GM12875 (cell line): ENCODE data around the gene ANKRD40CL.

Source experiments
- H3K4me3 ChIP-seq: one replicate; pipeline ENCODE4 v1.5.1; 2011; ENCODE audit warnings: low read depth, low read length, control low read depth
- TF ChIP-seq, protein P1 (sequence below): IDR thresholded peaks from 2 replicates; pipeline ENCODE4 v1.5.1; 2011; ENCODE audit warnings: low read depth, mild to moderate bottlenecking, control low read depth, inconsistent platforms, low read length, moderate library complexity, borderline replicate concordance; ENCODE audit not compliant: insufficient read depth

ANKRD40CL gene

DNA sequence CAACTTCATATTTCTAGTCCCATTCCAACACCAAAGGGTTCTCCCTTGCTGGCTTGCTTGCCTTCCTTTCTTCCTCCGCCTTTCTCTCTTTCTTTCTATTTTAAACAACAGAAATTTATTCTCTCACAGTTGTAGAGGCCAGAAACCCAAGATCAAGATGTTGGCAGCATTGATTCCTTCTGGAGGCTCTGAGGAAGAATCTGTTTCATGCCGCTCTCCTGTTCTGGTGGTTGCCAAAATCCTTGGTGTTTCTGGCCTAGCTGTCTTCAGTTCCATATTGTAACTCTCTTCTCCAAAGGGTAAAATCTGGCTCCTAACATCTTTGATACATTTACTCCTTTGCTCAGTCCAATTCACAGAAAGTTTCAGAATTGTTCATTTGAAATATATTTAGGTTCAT lies 3.0 kb upstream of the ANKRD40CL start:
- TF ChIP-seq, protein P1, sequence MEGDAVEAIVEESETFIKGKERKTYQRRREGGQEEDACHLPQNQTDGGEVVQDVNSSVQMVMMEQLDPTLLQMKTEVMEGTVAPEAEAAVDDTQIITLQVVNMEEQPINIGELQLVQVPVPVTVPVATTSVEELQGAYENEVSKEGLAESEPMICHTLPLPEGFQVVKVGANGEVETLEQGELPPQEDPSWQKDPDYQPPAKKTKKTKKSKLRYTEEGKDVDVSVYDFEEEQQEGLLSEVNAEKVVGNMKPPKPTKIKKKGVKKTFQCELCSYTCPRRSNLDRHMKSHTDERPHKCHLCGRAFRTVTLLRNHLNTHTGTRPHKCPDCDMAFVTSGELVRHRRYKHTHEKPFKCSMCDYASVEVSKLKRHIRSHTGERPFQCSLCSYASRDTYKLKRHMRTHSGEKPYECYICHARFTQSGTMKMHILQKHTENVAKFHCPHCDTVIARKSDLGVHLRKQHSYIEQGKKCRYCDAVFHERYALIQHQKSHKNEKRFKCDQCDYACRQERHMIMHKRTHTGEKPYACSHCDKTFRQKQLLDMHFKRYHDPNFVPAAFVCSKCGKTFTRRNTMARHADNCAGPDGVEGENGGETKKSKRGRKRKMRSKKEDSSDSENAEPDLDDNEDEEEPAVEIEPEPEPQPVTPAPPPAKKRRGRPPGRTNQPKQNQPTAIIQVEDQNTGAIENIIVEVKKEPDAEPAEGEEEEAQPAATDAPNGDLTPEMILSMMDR, result no peak
- no peak overlapping the region for H3K4me3 ChIP-seq

- TF ChIP-seq, protein P1, result no peak
- H3K4me3 ChIP-seq, result no peak overlapping the region
These were observed 2.6 kb upstream of the ANKRD40CL start for GRCh38 chr17:50769884-50770283.

DNA sequence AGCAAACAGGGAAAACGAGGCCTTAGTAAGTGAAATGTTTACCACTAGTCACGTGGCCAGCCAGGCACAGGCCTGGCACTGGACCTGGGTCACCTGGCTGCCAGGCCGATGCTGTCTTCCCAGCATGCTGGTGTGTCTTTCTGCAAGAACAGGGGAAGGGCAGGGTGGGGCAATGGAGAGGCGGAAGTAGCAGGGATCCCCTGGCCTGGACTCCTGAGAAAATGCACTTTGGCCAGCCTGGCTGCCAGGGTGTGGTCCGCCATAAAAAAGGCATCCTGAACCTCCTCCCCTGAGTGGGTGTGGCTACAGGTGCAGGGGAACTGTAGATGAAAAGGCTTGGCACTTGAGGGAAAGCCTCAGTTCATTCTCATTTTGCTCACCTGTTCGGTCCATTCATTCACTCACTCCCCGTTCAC lies 1.0 kb upstream of the ANKRD40CL start:
- TF ChIP-seq, protein P1, result no peak
- no peak overlapping the region for H3K4me3 ChIP-seq

DNA sequence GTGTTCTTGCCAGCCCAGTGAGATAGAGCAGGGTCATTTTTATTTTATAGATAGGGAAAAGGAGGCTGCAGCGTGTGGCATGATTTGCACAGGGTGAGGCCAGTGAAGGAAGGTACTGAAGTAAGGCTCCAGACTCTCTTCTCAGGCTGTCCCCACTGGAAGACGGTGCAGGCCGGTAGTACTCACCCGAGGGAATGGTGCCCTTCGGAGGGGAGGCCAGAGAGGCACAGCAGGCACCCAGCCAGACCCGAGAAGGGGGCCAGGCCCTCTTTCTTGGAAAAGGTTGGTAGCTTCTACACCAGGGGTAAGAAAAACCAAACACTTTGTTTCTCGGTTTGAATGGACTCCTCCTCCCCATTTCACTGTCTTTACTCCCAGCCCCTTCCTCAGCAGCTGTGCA lies 288 bp downstream of the ANKRD40CL start:
- no peak overlapping the region for H3K4me3 ChIP-seq
- TF ChIP-seq, protein P1, result no peak

DNA sequence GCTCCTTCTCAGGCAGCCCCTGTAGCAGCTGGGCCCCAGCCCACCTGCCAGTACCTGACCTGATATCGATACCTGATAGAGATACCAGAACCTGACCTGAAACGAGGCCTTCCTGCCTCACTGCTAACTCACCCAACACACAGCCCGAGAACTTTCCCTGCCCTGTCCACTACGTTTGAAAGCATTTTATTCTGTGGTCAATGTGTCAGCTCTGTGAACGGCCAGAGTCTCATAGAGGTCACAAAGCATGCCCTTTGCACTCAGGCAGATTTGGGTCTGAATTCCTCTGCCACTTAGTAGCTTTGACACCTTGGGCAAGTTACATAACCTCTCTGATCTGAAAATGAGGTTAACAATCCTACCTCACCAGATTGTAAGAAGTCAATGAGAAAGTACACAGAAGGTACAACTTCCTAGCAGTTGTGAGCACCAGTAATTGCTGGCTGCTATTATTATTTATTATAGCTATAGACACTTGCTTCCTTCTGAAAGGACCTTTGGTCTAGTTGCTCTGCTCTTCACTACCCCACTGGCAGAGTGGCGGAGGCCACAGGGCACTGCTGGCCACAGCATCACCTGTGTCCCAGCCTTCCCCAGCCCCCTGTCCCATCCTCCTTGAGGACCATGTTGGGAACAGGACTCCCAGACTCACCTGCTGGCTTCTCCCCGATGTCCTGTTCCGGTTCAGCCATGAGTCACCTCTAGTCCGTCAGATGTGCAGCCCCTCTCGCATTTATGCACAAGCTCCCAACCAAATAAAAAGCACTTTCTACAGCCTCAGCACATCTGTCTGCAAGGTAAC lies 895 bp downstream of the ANKRD40CL start:
- TF ChIP-seq, protein P1, result no peak
- no peak overlapping the region for H3K4me3 ChIP-seq

DNA sequence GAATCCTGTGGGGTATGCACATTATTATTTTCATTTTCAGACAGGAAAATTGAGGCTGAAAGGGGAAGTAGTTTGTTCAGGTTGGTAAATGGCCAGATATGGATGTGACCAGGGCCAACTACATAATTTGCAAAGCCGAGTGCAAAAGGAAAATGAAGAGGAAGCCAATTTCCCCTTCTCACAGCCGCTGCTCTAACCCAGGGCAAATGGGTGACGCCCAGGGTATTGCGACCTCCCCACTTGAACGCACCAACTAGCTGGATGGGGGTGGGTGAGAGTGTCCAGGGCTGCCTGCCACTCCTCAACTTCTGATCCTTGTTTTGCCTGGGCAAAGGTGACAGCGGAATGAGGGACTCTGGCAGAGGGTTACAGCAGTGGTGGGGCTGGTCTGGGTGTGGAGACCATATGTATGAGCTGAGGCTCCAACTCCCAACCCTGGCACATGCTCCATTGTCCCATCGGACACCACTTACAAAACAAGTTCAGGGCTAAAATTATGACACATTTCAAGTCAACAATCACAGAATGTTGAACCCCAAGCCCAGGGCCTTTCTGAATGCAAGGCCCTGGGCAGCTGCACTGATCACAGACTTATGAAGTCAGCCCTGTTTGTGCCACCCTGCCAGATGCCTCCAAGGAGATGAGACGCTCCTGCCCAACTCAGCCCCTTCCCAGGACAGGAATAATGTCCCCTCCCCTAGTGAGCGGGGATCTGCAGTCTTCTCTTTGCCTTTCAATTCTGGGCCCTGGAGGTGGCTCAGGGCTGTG lies 1.7 kb downstream of the ANKRD40CL start:
- H3K4me3 ChIP-seq, result no peak overlapping the region
- TF ChIP-seq, protein P1, result no peak
